Thymus (tissue), 11 donors: ENCODE results near the gene CHDH. TPM values are rescaled to one million over a fixed set of nuclear protein-coding genes. Genes with fewer than 3 reads are reported as not detected.

Experiments used
- DNase-seq, 9 donors: peaks; one replicate each; pipeline ENCODE4 v3.0.0-alpha.2; 2013; ENCODE audit warnings: low spot score in 9 of 9, low read depth in 6 of 9, missing footprints in 1 of 9
- H3K27ac ChIP-seq, 2 donors: one replicate each; pipeline ENCODE4 v1.5.1; 2013; ENCODE audit warnings: control low read depth in 1 of 2, low read depth in 1 of 2, low read length in 1 of 2, mild to moderate bottlenecking in 1 of 2, moderate library complexity in 1 of 2
- H3K27me3 ChIP-seq, 2 donors: one replicate each; pipeline ENCODE4 v1.5.1; 2013; ENCODE audit warnings: low read length in 1 of 2; ENCODE audit not compliant: control insufficient read depth in 2 of 2, insufficient read depth in 1 of 2
- H3K36me3 ChIP-seq, 2 donors: one replicate each; pipeline ENCODE4 v1.5.1; 2013; ENCODE audit warnings: low read length in 1 of 2, mild to moderate bottlenecking in 1 of 2, moderate library complexity in 1 of 2; ENCODE audit not compliant: control insufficient read depth in 2 of 2, insufficient read depth in 2 of 2
- H3K4me1 ChIP-seq, 2 donors: one replicate each; pipeline ENCODE4 v1.5.1; 2013; ENCODE audit warnings: low read length in 2 of 2; ENCODE audit not compliant: control insufficient read depth in 2 of 2, insufficient read depth in 2 of 2
- H3K4me3 ChIP-seq, 2 donors: one replicate each; pipeline ENCODE4 v1.5.1; 2013; ENCODE audit warnings: low read length in 2 of 2, control low read depth in 1 of 2, mild to moderate bottlenecking in 1 of 2
- H3K9me3 ChIP-seq, 2 donors: one replicate each; pipeline ENCODE4 v1.5.1; 2013; ENCODE audit warnings: low read length in 1 of 2, mild to moderate bottlenecking in 1 of 2; ENCODE audit not compliant: control insufficient read depth in 2 of 2, insufficient read depth in 1 of 2
- WGBS: extraction: QIAGEN DNeasy Blood & Tissue Kit; methylation state at CpG from one replicate; pipeline ENCODE4 v1.1.7; 2013; 5-methylcytosine and 5-hydroxymethylcytosine counted together
- polyA plus RNA-seq: library from polyadenylated mRNA; stranded (reverse); fragments of 200-250 nt; gene quantifications from one replicate; pipeline ENCODE4 v1.2.3, GENCODE V29; 2013
- total RNA-seq: library from RNA; stranded (reverse); fragments of 120-200 nt; gene quantifications from one replicate; pipeline ENCODE4 v1.2.4, GENCODE V29; 2013
- donor health status: healthy.

CHDH gene
- total and polyA plus RNA-seq, 2 donors, result 0.38 to 0.57 TPM

- no peak overlapping the region for H3K4me3 ChIP-seq
- peaks cover 0 to 34% of the 10 kb centered on the region in 2 donors for H3K4me1 ChIP-seq
- no peaks in the 10 kb centered on the region for H3K27me3 ChIP-seq
- no peaks in the 10 kb centered on the region for H3K9me3 ChIP-seq
- no peak for DNase-seq
- H3K36me3 ChIP-seq, result no peaks in the 10 kb centered on the region
- 94% methylated on average over 15 of the region's 15 CpGs for WGBS
- H3K27ac ChIP-seq, result no peak overlapping the region
Observed at GRCh38 chr3:53807117-53807810, 39.0 kb downstream of the CHDH start.

GRCh38 chr3:53806182-53807116 is 39.8 kb downstream of the CHDH start:
- Histone ChIP-seq H3K36me3 (no peaks in the 10 kb centered on the region), H3K27ac (no peak overlapping the region), H3K4me1 (peaks cover 0 to 34% of the 10 kb centered on the region in 2 donors), H3K27me3 (no peaks in the 10 kb centered on the region), H3K4me3 (no peak overlapping the region), H3K9me3 (no peaks in the 10 kb centered on the region)
- 87% methylated on average over 10 of the region's 10 CpGs for WGBS
- no peak for DNase-seq

GRCh38 chr3:53805463-53806159 is 40.6 kb downstream of the CHDH start:
- Histone ChIP-seq H3K9me3 (no peaks in the 10 kb centered on the region), H3K36me3 (no peaks in the 10 kb centered on the region), H3K4me3 (no peak overlapping the region), H3K27me3 (no peaks in the 10 kb centered on the region), H3K27ac (no peak overlapping the region), H3K4me1 (peaks cover 0 to 34% of the 10 kb centered on the region in 2 donors)
- no peak for DNase-seq
- WGBS, result 85% methylated on average over 4 of the region's 4 CpGs

GRCh38 chr3:53804697-53805462 is 41.3 kb downstream of the CHDH start:
- no peaks in the 10 kb centered on the region for H3K27me3 ChIP-seq
- WGBS, result 90% methylated on average over 14 of the region's 14 CpGs
- no peaks in the 10 kb centered on the region for H3K9me3 ChIP-seq
- peaks cover 0 to 34% of the 10 kb centered on the region in 2 donors for H3K4me1 ChIP-seq
- DNase-seq, result peak in 7 of 9 donors; percentile 8 to 80 (median 45)
- no peak overlapping the region for H3K4me3 ChIP-seq
- peak overlapping the region in 1 of 2 donors; percentile 41 for H3K27ac ChIP-seq
- no peaks in the 10 kb centered on the region for H3K36me3 ChIP-seq

- no peak for DNase-seq
- peaks cover 0 to 34% of the 10 kb centered on the region in 2 donors for H3K4me1 ChIP-seq
- H3K9me3 ChIP-seq, result no peaks in the 10 kb centered on the region
- no peak overlapping the region for H3K4me3 ChIP-seq
- no peaks in the 10 kb centered on the region for H3K27me3 ChIP-seq
- H3K36me3 ChIP-seq, result no peaks in the 10 kb centered on the region
- WGBS, result 85% methylated on average over 20 of the region's 20 CpGs
- H3K27ac ChIP-seq, result no peak overlapping the region
Observed at GRCh38 chr3:53803816-53804695, 42.2 kb downstream of the CHDH start.

- Histone ChIP-seq H3K4me3 (no peak overlapping the region), H3K27me3 (no peaks in the 10 kb centered on the region), H3K27ac (no peak overlapping the region), H3K36me3 (no peaks in the 10 kb centered on the region), H3K9me3 (no peaks in the 10 kb centered on the region), H3K4me1 (peaks cover 0 to 34% of the 10 kb centered on the region in 2 donors)
- no peak for DNase-seq
- 97% methylated on average over 18 of the region's 18 CpGs for WGBS
Observed at GRCh38 chr3:53803124-53803815, 42.9 kb downstream of the CHDH start.

- 92% methylated on average over 8 of the region's 8 CpGs for WGBS
Observed at GRCh38 chr3:53802256-53802880, 43.9 kb downstream of the CHDH start.

More at GRCh38 chr3:53802256-53802880, 43.9 kb downstream of the CHDH start:
- no peak for DNase-seq
- Histone ChIP-seq H3K36me3 (no peaks in the 10 kb centered on the region), H3K4me1 (peaks cover 0 to 32% of the 10 kb centered on the region in 2 donors), H3K9me3 (no peaks in the 10 kb centered on the region), H3K4me3 (no peak overlapping the region), H3K27me3 (no peaks in the 10 kb centered on the region), H3K27ac (no peak overlapping the region)
